GM13977 (cell line): Measurements from ENCODE around the gene CFL1.

Experiments
- DNase-seq: peaks from one replicate; pipeline ENCODE4 v3.0.0; 2012; ENCODE audit warnings: low spot score
- in situ Hi-C: fragments of 300-500 bp; cut with MboI; formaldehyde crosslinking; loops from one replicate; pipeline ENCODE4 v1.12.0; 2022; ENCODE audit warnings: low sequenced_read_pairs, low pct_unique_long_range_greater_than_20kb, mixed read lengths, inconsistent platforms; ENCODE audit not compliant: unreplicated experiment
- TF ChIP-seq, protein P1 (sequence below): IDR thresholded peaks from 2 replicates; pipeline ENCODE4 v1.5.1; 2012; ENCODE audit warnings: mild to moderate bottlenecking, control low read depth; ENCODE audit not compliant: insufficient read depth; ENCODE audit errors: extremely low read depth, missing control alignments

The CFL1 gene

DNA sequence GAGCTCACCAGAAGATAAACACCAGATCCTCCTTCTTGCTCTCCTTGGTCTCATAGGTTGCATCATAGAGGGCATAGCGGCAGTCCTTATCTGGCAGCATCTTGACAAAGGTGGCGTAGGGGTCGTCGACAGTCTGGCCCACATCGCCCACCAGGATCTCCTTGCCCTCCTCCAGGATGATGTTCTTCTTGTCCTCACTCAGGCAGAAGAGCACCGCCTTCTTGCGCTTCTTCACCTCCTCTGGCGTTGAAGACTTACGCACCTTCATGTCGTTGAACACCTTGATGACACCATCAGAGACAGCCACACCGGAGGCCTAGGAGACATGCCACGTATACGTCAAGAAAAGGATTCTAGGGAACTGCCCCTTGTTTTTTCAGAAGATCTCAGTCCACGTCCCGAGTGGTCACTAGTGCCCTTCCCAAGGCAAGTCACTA lies 2.0 kb downstream of the CFL1 start:
- no peak for DNase-seq
- in situ Hi-C loops, result no loop called here
- TF ChIP-seq, protein P1, sequence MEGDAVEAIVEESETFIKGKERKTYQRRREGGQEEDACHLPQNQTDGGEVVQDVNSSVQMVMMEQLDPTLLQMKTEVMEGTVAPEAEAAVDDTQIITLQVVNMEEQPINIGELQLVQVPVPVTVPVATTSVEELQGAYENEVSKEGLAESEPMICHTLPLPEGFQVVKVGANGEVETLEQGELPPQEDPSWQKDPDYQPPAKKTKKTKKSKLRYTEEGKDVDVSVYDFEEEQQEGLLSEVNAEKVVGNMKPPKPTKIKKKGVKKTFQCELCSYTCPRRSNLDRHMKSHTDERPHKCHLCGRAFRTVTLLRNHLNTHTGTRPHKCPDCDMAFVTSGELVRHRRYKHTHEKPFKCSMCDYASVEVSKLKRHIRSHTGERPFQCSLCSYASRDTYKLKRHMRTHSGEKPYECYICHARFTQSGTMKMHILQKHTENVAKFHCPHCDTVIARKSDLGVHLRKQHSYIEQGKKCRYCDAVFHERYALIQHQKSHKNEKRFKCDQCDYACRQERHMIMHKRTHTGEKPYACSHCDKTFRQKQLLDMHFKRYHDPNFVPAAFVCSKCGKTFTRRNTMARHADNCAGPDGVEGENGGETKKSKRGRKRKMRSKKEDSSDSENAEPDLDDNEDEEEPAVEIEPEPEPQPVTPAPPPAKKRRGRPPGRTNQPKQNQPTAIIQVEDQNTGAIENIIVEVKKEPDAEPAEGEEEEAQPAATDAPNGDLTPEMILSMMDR, result no peak

DNA sequence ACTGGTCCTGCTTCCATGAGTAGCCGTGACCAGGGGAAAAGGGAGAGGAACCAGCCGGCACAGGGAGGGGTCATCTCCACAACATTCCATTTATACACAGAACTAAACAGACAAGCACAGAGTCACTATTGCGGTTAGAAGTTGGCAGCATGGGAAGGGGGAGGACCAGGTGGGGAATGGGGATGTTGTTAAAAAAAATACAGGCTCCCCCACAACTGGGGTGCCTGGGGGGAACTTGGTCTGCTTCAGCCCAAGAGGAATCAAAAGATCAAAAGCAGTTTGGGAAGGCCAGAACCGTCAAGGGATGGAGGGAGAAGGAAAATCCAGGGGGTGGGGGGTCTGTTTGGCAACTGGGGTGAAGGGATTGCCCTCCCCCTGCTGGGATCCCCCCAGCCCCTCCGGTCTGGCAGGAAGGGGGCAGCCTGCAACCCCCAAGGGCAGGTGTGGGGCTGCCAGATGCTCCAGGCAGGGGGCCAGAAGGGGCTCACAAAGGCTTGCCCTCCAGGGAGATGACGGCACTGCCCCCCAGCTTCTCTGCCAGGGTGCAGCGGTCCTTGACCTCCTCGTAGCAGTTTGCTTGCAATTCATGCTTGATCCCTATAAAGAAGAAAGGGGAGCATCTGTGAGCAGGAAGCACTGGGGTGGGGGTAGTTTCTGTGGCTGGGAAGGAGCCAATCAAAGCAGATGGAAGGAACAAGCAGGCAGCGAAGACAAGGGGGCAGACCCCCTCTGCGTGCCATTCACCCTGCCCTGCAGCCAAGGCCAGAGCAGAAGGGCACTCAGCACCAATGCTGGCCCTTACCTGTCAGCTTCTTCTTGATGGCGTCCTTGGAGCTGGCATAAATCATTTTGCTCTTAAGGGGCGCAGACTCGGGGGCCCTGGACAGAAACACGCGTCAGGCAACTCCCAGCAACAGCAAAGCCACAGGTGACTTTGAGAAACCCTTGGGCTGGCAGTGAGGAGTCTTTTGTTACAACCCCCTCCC lies 2.8 kb downstream of the CFL1 start:
- TF ChIP-seq, protein P1, result no peak
- in situ Hi-C loops, result no loop called here
- DNase-seq, result no peak

DNA sequence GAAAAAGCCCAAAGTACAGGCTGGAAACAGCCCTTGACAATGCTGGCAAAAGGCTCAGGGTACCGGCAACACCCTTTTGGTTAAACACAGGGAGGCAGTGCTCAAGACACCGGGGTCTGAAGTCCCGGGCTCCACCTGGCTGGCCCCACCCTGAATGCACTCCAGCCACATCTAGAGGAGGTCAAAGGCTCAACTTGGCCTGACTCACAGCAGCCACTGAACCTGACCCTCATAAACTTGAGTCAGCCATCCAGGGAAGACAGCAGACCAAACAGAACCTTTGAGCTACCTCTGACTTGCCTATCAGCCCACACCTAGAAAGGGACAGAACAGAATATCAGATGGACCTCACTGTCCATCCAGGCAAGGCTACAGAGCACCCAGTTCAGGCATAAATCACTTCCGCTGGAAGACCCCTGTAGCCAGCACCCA lies 3.8 kb downstream of the CFL1 start:
- TF ChIP-seq, protein P1, result no peak
- DNase-seq, result no peak
- in situ Hi-C loops, result no loop called here

DNA sequence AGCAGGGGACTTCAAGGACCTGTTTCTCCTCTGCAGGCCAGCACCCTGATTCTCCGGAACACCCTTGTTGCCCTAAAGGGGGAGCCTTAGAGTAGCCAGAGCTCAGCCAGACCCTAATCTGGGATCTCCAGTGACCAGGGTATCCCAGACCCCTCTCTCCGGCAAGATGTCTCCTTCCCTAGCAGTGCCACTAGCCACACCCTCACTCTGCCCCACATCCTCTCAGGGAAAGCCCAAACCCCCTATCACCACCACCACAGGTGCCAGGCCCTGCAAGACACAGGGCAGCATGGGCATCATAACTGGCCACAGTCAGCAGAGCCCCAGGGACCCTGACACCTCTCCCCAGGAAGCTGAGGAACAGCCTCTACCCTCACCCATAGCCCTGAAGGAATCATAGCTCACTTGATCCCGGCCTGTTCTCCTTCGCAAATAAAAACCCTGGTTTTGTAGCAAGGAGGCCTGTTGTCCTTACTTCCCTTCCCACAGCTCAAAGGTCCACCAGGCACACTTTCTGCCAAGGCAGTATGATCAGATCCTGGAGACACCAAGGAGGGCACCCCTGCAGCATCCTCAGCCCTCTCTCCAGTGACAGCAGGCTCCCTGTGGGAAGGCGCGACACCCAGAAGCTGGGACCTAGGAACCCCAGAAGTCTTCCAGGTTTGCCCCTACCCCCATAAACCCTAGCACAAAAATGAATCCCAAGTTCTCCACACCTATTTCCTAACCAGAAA lies 4.6 kb downstream of the CFL1 start:
- TF ChIP-seq, protein P1, result no peak
- DNase-seq, result no peak
- in situ Hi-C loops, result no loop called here

DNA sequence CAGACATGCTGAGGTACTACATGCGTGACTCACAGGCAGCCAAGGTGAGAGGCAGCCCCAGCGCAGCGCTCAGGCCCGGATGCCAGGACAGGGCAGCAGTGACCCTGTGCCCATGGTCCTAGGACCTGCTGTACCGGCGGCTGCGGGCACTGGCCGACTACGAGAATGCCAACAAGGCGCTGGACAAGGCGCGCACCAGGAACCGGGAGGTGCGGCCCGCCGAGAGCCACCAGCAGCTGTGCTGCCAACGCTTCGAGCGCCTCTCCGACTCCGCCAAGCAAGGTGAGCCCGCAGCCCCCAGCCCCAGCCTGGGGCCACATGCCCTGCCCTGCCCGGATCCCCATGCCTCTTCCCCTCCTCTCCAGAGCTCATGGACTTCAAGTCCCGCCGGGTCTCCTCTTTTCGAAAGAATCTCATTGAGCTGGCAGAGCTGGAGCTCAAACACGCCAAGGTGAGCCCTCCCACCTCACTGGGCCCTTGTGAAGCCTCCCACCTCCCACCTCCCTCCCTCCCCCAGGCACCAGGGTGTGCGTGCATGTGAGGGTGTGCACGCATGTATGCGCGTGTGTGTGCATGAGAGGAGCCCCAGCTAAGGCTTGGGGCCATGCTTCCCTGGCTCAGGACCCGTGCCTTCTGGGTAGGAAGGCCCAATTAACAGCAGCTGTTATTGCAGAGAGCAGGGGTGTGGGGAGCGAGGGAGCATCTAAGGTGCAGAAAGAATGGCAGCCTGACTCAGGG lies 5.3 kb downstream of the CFL1 start:
- DNase-seq, result no peak
- TF ChIP-seq, protein P1, result no peak
- in situ Hi-C loops, result no loop called here

DNA sequence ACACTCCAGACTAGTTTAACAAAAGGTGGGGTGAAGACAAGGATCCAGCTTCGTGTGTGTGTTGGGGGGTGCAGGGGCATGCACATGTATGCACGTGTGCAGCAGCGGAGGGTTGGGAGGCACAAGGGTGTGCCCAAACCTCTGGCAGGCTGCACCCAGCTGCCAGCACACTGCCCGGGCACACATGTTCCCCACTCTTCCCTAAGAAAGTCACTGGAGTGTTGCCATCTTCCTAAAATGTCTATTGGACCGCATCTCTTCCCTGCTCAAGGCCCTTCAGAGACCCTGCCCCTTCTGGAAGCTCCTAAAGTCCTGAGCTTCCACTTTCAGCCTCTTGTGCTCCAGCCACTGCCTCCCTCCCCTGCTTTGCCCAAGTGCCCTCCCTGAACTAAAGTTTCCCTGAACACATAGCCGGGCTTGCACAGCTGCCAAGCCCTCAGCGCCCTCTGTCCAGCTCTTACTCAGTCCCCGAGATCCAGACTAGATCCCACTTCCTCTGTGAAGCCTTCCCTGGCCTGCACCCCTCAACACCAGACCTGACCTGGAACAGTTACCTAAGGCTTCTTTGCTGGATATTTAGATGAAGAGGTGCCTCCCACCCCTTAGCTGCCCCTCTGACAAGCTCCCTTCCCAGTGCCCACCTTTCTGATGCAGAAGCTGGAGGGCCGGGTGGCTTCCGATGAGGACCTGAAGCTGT lies 6.0 kb downstream of the CFL1 start:
- TF ChIP-seq, protein P1, result no peak
- in situ Hi-C loops, result no loop called here
- no peak for DNase-seq
